HepG2 (cell line): Measurements from ENCODE around the gene CNP. TPM values are rescaled to one million over a fixed set of nuclear protein-coding genes. Genes with fewer than 3 reads are reported as not detected.

Source experiments
- ATAC-seq: fragments of 200-7000 bp; cut with Tn5 transposase; 3 replicates; pipeline ENCODE4 v1.9.1; 2020; ENCODE audit warnings: mild to moderate bottlenecking, moderate library complexity
- BruUV-seq: library from RNA; stranded (reverse); fragments of 400-500 nt; replicated peaks from 2 replicates; lab custom pipeline; 2021; lab: Mats Ljungman, UMichigan
- CTCF ChIA-PET: fragments of 300-600 bp; formaldehyde crosslinking; extraction: SDS; loops from one replicate; lab custom pipeline; 2021; ENCODE audit warnings: low total read pairs, inconsistent platforms, low intra/inter-chr PET ratio; lab: Yijun Ruan, JAX
- POLR2A ChIA-PET: fragments of 350-600 bp; sonication (Branson Sonifier 250); formaldehyde crosslinking; loops from one replicate; lab custom pipeline; 2020; ENCODE audit warnings: antibody characterized with exemption, inconsistent platforms; lab: Yijun Ruan, JAX
- DNase-seq: peaks from one replicate; pipeline ENCODE4 v3.0.0-alpha.2; 2015; ENCODE audit warnings: low spot score
- FAIRE-seq: peaks from 3 replicates; lab custom pipeline; 2011; peaks lifted over from hg19 to GRCh38; lab: Jason Lieb, UNC
- H2AFZ ChIP-seq: one replicate; pipeline ENCODE4 v1.6.1; 2011; ENCODE audit warnings: low read length, inconsistent platforms
- H3K27ac ChIP-seq: fragments of 300-600 bp; 3 replicates; pipeline ENCODE4 v1.8.0; 2011; ENCODE audit warnings: mixed run types, mild to moderate bottlenecking, mixed read lengths, low read length, inconsistent platforms; ENCODE audit not compliant: insufficient read depth; ENCODE audit errors: extremely low read length
- H3K27me3 ChIP-seq, 2 experiments: fragments of 200-600 bp in 1 of 2; 2 replicates in 1 of 2; 3 replicates in 1 of 2; pipeline versions ENCODE4 v1.6.0 to v1.8.0; 2011; ENCODE audit warnings: low read length in 2 of 2, mild to moderate bottlenecking in 2 of 2, moderate library complexity in 2 of 2, inconsistent platforms in 1 of 2; ENCODE audit not compliant: insufficient read depth in 2 of 2, control insufficient read depth in 1 of 2
- H3K36me3 ChIP-seq, 2 experiments: fragments of 200-600 bp in 1 of 2; replicated peaks in 1 of 2; 2 replicates in 1 of 2; 3 replicates in 1 of 2; pipeline versions ENCODE4 v1.5.1 to v1.8.0; 2011; ENCODE audit warnings: low read length in 2 of 2, inconsistent platforms in 1 of 2; ENCODE audit not compliant: insufficient read depth in 2 of 2, control insufficient read depth in 1 of 2
- H3K4me1 ChIP-seq: 2 replicates; pipeline ENCODE4 v1.5.1; 2012; ENCODE audit warnings: low read length, inconsistent platforms; ENCODE audit not compliant: insufficient read depth
- H3K4me2 ChIP-seq: 2 replicates; pipeline ENCODE4 v1.6.0; 2011; ENCODE audit warnings: low read depth, low read length, inconsistent platforms
- H3K4me3 ChIP-seq, 3 experiments: fragments of 200-600 bp in 1 of 3; sonication (generic), shearing (Covaris generic) in 1 of 3; replicated peaks in 1 of 3; 2 replicates each; pipeline ENCODE4 v1.5.1; 2011 to 2016; ENCODE audit warnings: low read length in 3 of 3, inconsistent platforms in 2 of 3, low read depth in 2 of 3, mild to moderate bottlenecking in 2 of 3, control low read depth in 1 of 3, mixed read lengths in 1 of 3; ENCODE audit not compliant: insufficient read depth in 1 of 3
- H3K79me2 ChIP-seq: one replicate; pipeline ENCODE4 v1.6.1; 2011; ENCODE audit warnings: low read length, inconsistent platforms; ENCODE audit not compliant: insufficient read depth
- H3K9ac ChIP-seq: 2 replicates; pipeline ENCODE4 v1.6.0; 2011; ENCODE audit warnings: mild to moderate bottlenecking, low read depth, low read length, inconsistent platforms; ENCODE audit not compliant: insufficient read depth
- H3K9me3 ChIP-seq: 2 replicates; pipeline ENCODE4 v1.5.1; 2012; ENCODE audit warnings: mild to moderate bottlenecking, low read length
- H4K20me1 ChIP-seq: 2 replicates; pipeline ENCODE4 v1.6.0; 2011; ENCODE audit warnings: inconsistent platforms, mild to moderate bottlenecking, low read length, moderate library complexity; ENCODE audit not compliant: insufficient read depth
- FOXA3 ChIP-seq: IDR thresholded peaks from 2 replicates; pipeline ENCODE4 v1.6.1; 2016; ENCODE audit warnings: missing genetic modification reagents, missing compliant biosample characterization
- GLI4 ChIP-seq: sonication (generic); formaldehyde crosslinking; IDR thresholded peaks from 2 replicates; pipeline ENCODE4 v1.5.1; 2020; ENCODE audit warnings: missing genetic modification reagents, mild to moderate bottlenecking, moderate library complexity, borderline replicate concordance
- MTA3 ChIP-seq: sonication (generic); formaldehyde crosslinking; IDR thresholded peaks from 2 replicates; pipeline ENCODE4 v1.4.0; 2020; ENCODE audit warnings: missing genetic modification reagents
- SATB2 ChIP-seq: sonication (generic); formaldehyde crosslinking; IDR thresholded peaks from 2 replicates; pipeline ENCODE4 v1.5.0; 2020; ENCODE audit warnings: missing genetic modification reagents
- ZFP37 ChIP-seq: sonication (generic); formaldehyde crosslinking; IDR thresholded peaks from 2 replicates; pipeline ENCODE4 v1.4.0; 2020; ENCODE audit warnings: missing genetic modification reagents, borderline replicate concordance
- ZNF543 ChIP-seq: sonication (generic); formaldehyde crosslinking; IDR thresholded peaks from 2 replicates; pipeline ENCODE4 v1.4.0; 2020; ENCODE audit warnings: mild to moderate bottlenecking, missing genetic modification reagents
- ZNF652 ChIP-seq: IDR thresholded peaks from 2 replicates; pipeline ENCODE4 v1.6.1; 2016; ENCODE audit warnings: low read depth, borderline replicate concordance
- ZSCAN12 ChIP-seq: sonication (generic); formaldehyde crosslinking; IDR thresholded peaks from 2 replicates; pipeline ENCODE4 v1.9.0; 2021; ENCODE audit warnings: mild to moderate bottlenecking, missing genetic modification reagents
- WGBS: methylation state at CpG from one replicate; pipeline ENCODE4 v1.1.6; 2017; ENCODE audit warnings: low lambda C conversion rate; 5-methylcytosine and 5-hydroxymethylcytosine counted together
- in situ Hi-C: cut with HindIII; loops from 2 replicates; pipeline ENCODE4 v1.10.0; 2017; ENCODE audit warnings: low pct_unique_long_range_greater_than_20kb; ENCODE audit not compliant: extremely low pct_ligation_motif_present
- intact Hi-C: fragments of 100-400 bp; cut with micrococcal nuclease; formaldehyde crosslinking; loops from one replicate; pipeline ENCODE4 v1.10.0; 2022; ENCODE audit not compliant: unreplicated experiment
- polyA plus RNA-seq, 8 experiments: library from polyadenylated mRNA; depleted of rRNA in 3 of 8; stranded (reverse) in 7 of 8; unstranded in 1 of 8; fragments of >200 nt; fragmentation: Illumina TruSeq in 4 of 8; extraction: Trizol in 4 of 8; gene quantifications; 2 replicates each; pipeline versions ENCODE4 v1.2.1 to v1.2.3, GENCODE V29; 2011 to 2016; ENCODE audit warnings: low read depth in 4 of 8, missing spikeins in 1 of 8, mixed read lengths in 1 of 8; ENCODE audit not compliant: insufficient read depth in 1 of 8
- total RNA-seq, 5 experiments: library from RNA; depleted of rRNA; stranded (reverse); fragments of >200 nt; fragmentation: Illumina TruSeq; extraction: Trizol; gene quantifications; 2 replicates each; pipeline ENCODE4 v1.2.3, GENCODE V29; 2016; ENCODE audit warnings: low read depth in 1 of 5
- TF ChIP-seq, protein P1 (sequence below): sonication (generic); formaldehyde crosslinking; IDR thresholded peaks from 2 replicates; pipeline ENCODE4 v1.5.0; 2020; ENCODE audit warnings: missing genetic modification reagents, mild to moderate bottlenecking, borderline replicate concordance
- TF ChIP-seq, protein P2 (sequence below): sonication (generic); formaldehyde crosslinking; IDR thresholded peaks from 2 replicates; pipeline ENCODE4 v1.4.0; 2020; ENCODE audit warnings: mild to moderate bottlenecking, missing genetic modification reagents
- TF ChIP-seq, protein P3 (sequence below): sonication (generic); formaldehyde crosslinking; IDR thresholded peaks from 2 replicates; pipeline ENCODE4 v1.4.0; 2020; ENCODE audit warnings: missing genetic modification reagents

Gene CNP
- total and polyA plus RNA-seq, 2 of the 13 experiments (the other 11 are each of a cell fraction or from before 2014, with no cell fraction given), result 97.2 to 161 TPM

DNA sequence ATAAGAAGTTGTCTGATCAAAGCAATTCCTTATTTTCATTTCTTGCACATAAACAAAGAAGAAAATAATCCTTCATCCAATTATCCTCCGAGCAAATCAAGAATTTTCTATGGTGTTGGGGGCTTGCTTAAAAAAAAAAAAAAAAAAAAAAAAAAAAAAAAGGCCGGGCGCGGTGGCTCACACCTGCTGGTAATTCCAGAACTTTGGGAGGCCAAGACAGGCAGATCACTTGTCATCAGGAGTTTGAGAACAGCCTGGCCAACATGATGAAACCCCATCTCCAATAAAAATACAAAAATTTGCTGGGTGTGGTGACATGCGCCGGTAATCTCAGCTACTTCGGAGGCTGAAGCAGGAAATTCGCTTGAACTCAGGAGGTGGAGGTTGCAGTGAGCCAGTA, 19.3 kb downstream of the CNP start:
- no peak overlapping the region for H3K9ac ChIP-seq
- no peak for FAIRE-seq
- no peak overlapping the region for H3K4me2 ChIP-seq
- H3K27ac ChIP-seq, result no peak overlapping the region
- no peaks in the 10 kb centered on the region; the same call in 1 of the 2 replicates for H4K20me1 ChIP-seq
- TF ChIP-seq, protein P1, sequence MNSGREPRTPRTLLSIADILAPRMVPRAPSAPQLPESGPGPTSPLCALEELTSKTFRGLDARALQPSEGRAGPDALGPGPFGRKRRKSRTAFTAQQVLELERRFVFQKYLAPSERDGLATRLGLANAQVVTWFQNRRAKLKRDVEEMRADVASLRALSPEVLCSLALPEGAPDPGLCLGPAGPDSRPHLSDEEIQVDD (CRISPR knock-in tag), result no peak
- TF ChIP-seq ZNF543 (CRISPR knock-in tag), result no peak
- TF ChIP-seq, protein P2, sequence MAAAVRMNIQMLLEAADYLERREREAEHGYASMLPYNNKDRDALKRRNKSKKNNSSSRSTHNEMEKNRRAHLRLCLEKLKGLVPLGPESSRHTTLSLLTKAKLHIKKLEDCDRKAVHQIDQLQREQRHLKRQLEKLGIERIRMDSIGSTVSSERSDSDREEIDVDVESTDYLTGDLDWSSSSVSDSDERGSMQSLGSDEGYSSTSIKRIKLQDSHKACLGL (CRISPR knock-in tag), result no peak
- no peak for TF ChIP-seq ZNF652 (CRISPR knock-in tag)
- TF ChIP-seq ZFP37 (CRISPR knock-in tag), result no peak
- no peak for TF ChIP-seq GLI4 (CRISPR knock-in tag)
- TF ChIP-seq, protein P3, sequence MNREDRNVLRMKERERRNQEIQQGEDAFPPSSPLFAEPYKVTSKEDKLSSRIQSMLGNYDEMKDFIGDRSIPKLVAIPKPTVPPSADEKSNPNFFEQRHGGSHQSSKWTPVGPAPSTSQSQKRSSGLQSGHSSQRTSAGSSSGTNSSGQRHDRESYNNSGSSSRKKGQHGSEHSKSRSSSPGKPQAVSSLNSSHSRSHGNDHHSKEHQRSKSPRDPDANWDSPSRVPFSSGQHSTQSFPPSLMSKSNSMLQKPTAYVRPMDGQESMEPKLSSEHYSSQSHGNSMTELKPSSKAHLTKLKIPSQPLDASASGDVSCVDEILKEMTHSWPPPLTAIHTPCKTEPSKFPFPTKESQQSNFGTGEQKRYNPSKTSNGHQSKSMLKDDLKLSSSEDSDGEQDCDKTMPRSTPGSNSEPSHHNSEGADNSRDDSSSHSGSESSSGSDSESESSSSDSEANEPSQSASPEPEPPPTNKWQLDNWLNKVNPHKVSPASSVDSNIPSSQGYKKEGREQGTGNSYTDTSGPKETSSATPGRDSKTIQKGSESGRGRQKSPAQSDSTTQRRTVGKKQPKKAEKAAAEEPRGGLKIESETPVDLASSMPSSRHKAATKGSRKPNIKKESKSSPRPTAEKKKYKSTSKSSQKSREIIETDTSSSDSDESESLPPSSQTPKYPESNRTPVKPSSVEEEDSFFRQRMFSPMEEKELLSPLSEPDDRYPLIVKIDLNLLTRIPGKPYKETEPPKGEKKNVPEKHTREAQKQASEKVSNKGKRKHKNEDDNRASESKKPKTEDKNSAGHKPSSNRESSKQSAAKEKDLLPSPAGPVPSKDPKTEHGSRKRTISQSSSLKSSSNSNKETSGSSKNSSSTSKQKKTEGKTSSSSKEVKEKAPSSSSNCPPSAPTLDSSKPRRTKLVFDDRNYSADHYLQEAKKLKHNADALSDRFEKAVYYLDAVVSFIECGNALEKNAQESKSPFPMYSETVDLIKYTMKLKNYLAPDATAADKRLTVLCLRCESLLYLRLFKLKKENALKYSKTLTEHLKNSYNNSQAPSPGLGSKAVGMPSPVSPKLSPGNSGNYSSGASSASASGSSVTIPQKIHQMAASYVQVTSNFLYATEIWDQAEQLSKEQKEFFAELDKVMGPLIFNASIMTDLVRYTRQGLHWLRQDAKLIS (CRISPR knock-in tag), result no peak
- no peak for TF ChIP-seq FOXA3 (CRISPR knock-in tag)
- TF ChIP-seq ZSCAN12 (CRISPR knock-in tag), result no peak
- TF ChIP-seq SATB2, result no peak
- TF ChIP-seq MTA3 (CRISPR knock-in tag), result no peak
- no TSS peak for BruUV-seq
- ATAC-seq, result no peak
- H3K4me1 ChIP-seq, result peaks cover 27% of the 10 kb centered on the region
- intact Hi-C loops (no loop called here), in situ Hi-C loops (no loop called here)
- DNase-seq, result no peak
- H3K27me3 ChIP-seq, result no peaks in the 10 kb centered on the region
- CTCF ChIA-PET, result no interaction called here
- POLR2A ChIA-PET, result no interaction called here
- no peak overlapping the region for H3K4me3 ChIP-seq
- no peaks in the 10 kb centered on the region for H3K9me3 ChIP-seq
- no peak overlapping the region for H2AFZ ChIP-seq
- no peaks in the 10 kb centered on the region for H3K79me2 ChIP-seq
- H3K36me3 ChIP-seq, result peaks cover 51 to 87% of the 10 kb centered on the region in 2 experiments
- WGBS, result 99% methylated on average over 8 of the region's 8 CpGs
